ENCODE data around the gene EPM2AIP1.

GRCh38 chr3:36957862-36958686, 34.9 kb downstream of the EPM2AIP1 start:
- TF ChIP-seq CTCF (IDR thresholded peaks at IDR 0.05; ENCODE audit: low read depth, low read length) (no peak), EZH2phosphoT487 (IDR thresholded peaks at IDR 0.05; ENCODE audit: low read depth) (no peak)

All from OCI-LY3 (cell line).